K562 (cell line): ENCODE results near the gene LRFN2. TPM values are rescaled to one million over a fixed set of nuclear protein-coding genes. Genes with fewer than 3 reads are reported as not detected.

Experiments
- ATAC-seq: fragments of 200-7000 bp; cut with Tn5 transposase; 3 replicates; pipeline ENCODE4 v1.9.1; 2020; ENCODE audit warnings: moderate library complexity
- BruUV-seq: library from RNA; stranded (reverse); fragments of 400-500 nt; replicated peaks from 2 replicates; lab custom pipeline; 2021; lab: Mats Ljungman, UMichigan
- CTCF ChIA-PET: fragments of 300-600 bp; formaldehyde crosslinking; extraction: SDS; loops from one replicate; lab custom pipeline; 2021; ENCODE audit warnings: low intra/inter-chr PET ratio; lab: Yijun Ruan, JAX
- POLR2A ChIA-PET: fragments of 300-600, 350-650 bp; sonication (Branson Sonifier 250); formaldehyde crosslinking; extraction: SDS; loops from one replicate; lab custom pipeline; 2021; ENCODE audit warnings: antibody characterized with exemption, inconsistent platforms; lab: Yijun Ruan, JAX
- DNase-seq, 4 experiments: peaks; one replicate each; pipeline versions ENCODE4 v3.0.0 to v3.0.0-alpha.2; 2011 to 2018; ENCODE audit warnings: low spot score in 3 of 4, mixed read lengths in 3 of 4; ENCODE audit errors: extremely low read depth in 1 of 4
- FAIRE-seq: peaks from 2 replicates; lab custom pipeline; 2011; peaks lifted over from hg19 to GRCh38; lab: Jason Lieb, UNC
- H2AFZ ChIP-seq: 2 replicates; pipeline ENCODE4 v1.6.0; 2011; ENCODE audit warnings: low read depth, low read length, control low read depth, inconsistent platforms
- H3K27ac ChIP-seq: fragments of 200-600 bp; 3 replicates; pipeline ENCODE4 v1.8.0; 2011; ENCODE audit warnings: low read depth, mild to moderate bottlenecking, control low read depth, inconsistent platforms, low read length, moderate library complexity, mixed read lengths; ENCODE audit errors: extremely low read depth
- H3K27me3 ChIP-seq, 2 experiments: fragments of 300-600 bp in 1 of 2; 2 replicates in 1 of 2; 3 replicates in 1 of 2; pipeline versions ENCODE4 v1.6.0 to v1.8.0; 2011; ENCODE audit warnings: inconsistent platforms in 2 of 2, low read length in 2 of 2, mild to moderate bottlenecking in 1 of 2, mixed read lengths in 1 of 2, moderate library complexity in 1 of 2; ENCODE audit not compliant: control insufficient read depth in 2 of 2, insufficient read depth in 2 of 2
- H3K36me3 ChIP-seq: fragments of 300-600 bp; 3 replicates; pipeline ENCODE4 v1.8.0; 2011; ENCODE audit warnings: mild to moderate bottlenecking, low read length, inconsistent platforms; ENCODE audit not compliant: control insufficient read depth, insufficient read depth
- H3K4me1 ChIP-seq, 2 experiments: fragments of 200-600 bp in 1 of 2; replicated peaks in 1 of 2; 2 replicates in 1 of 2; 3 replicates in 1 of 2; pipeline versions ENCODE4 v1.5.1 to v1.8.0; 2011; ENCODE audit warnings: inconsistent platforms in 2 of 2, low read length in 2 of 2, mild to moderate bottlenecking in 1 of 2, mixed read lengths in 1 of 2, moderate library complexity in 1 of 2; ENCODE audit not compliant: control insufficient read depth in 2 of 2, insufficient read depth in 2 of 2
- H3K4me2 ChIP-seq: 2 replicates; pipeline ENCODE4 v1.6.1; 2011; ENCODE audit warnings: low read length, control low read depth, inconsistent platforms, mixed read lengths; ENCODE audit not compliant: insufficient read depth
- H3K4me3 ChIP-seq: fragments of 200-600 bp; sonication (generic), shearing (Covaris generic); 2 replicates; pipeline ENCODE4 v1.5.1; 2016; ENCODE audit warnings: control low read depth, inconsistent platforms
- H3K79me2 ChIP-seq: fragments of 200-600 bp; 3 replicates; pipeline ENCODE4 v1.8.0; 2011; ENCODE audit warnings: low read length, inconsistent platforms; ENCODE audit not compliant: control insufficient read depth, insufficient read depth
- H3K9ac ChIP-seq, 2 experiments: 2 replicates each; pipeline versions ENCODE4 v1.6.0 to v1.6.1; 2011; ENCODE audit warnings: low read depth in 2 of 2, low read length in 2 of 2, control low read depth in 1 of 2, inconsistent platforms in 1 of 2, mild to moderate bottlenecking in 1 of 2, mixed read lengths in 1 of 2; ENCODE audit not compliant: insufficient read depth in 1 of 2
- H3K9me1 ChIP-seq: one replicate; pipeline ENCODE4 v1.6.0; 2011; ENCODE audit warnings: inconsistent platforms, mild to moderate bottlenecking, low read length, moderate library complexity; ENCODE audit not compliant: control insufficient read depth, insufficient read depth
- H3K9me3 ChIP-seq: replicated peaks from 2 replicates; pipeline ENCODE4 v1.5.1; 2011; ENCODE audit warnings: low read depth, low read length, inconsistent platforms; ENCODE audit not compliant: control insufficient read depth, insufficient read depth
- H4K20me1 ChIP-seq: replicated peaks from 2 replicates; pipeline ENCODE4 v1.6.1; 2011; ENCODE audit warnings: low read length, inconsistent platforms, mixed read lengths; ENCODE audit not compliant: control insufficient read depth, insufficient read depth
- ARID2 ChIP-seq: fragments of 450-650 bp; IDR thresholded peaks from 2 replicates; pipeline ENCODE4 v1.6.1; 2017; ENCODE audit warnings: antibody characterized with exemption, mild to moderate bottlenecking
- CTCF ChIP-seq, 3 experiments: IDR thresholded peaks in 2 of 3; conservative IDR thresholded peaks in 1 of 3; 2 replicates each; pipeline ENCODE4 v1.5.1; 2011 to 2012; ENCODE audit warnings: low read length in 3 of 3, mild to moderate bottlenecking in 3 of 3, control low read depth in 2 of 3, improper control_type of control experiment in 1 of 3, inconsistent platforms in 1 of 3, low read depth in 1 of 3, mixed read lengths in 1 of 3, moderate library complexity in 1 of 3; ENCODE audit not compliant: insufficient read depth in 2 of 3
- EP400 ChIP-seq: fragments of 450-650 bp; IDR thresholded peaks from 2 replicates; pipeline ENCODE4 v1.6.1; 2017; ENCODE audit warnings: antibody characterized with exemption, mild to moderate bottlenecking, moderate library complexity
- FOXJ2 ChIP-seq: fragments of 200-800 bp; sonication (Bioruptor generic); IDR thresholded peaks from 2 replicates; pipeline ENCODE4 v1.6.1; 2016; ENCODE audit warnings: missing genetic modification characterization, missing compliant biosample characterization
- PHB2 ChIP-seq: fragments of 450-650 bp; IDR thresholded peaks from 2 replicates; pipeline ENCODE4 v1.6.1; 2017; ENCODE audit warnings: low read depth
- PTTG1 ChIP-seq: fragments of 450-650 bp; IDR thresholded peaks from 2 replicates; pipeline ENCODE4 v1.6.1; 2016; ENCODE audit warnings: low read depth, mild to moderate bottlenecking, missing genetic modification characterization, missing compliant biosample characterization
- PYGO2 ChIP-seq: fragments of 450-650 bp; IDR thresholded peaks from 2 replicates; pipeline ENCODE4 v1.6.1; 2016; ENCODE audit warnings: mild to moderate bottlenecking, missing genetic modification characterization, moderate library complexity, missing compliant biosample characterization
- RBBP5 ChIP-seq: fragments of 200-600 bp; sonication (generic); IDR thresholded peaks from 2 replicates; pipeline ENCODE4 v1.6.1; 2012; ENCODE audit warnings: borderline replicate concordance, mild to moderate bottlenecking, low read length, control low read depth, inconsistent platforms; ENCODE audit not compliant: insufficient read depth, poor library complexity, severe bottlenecking
- SREBF2 ChIP-seq: sonication (generic); formaldehyde crosslinking; IDR thresholded peaks from 2 replicates; pipeline ENCODE4 v1.4.0; 2020; ENCODE audit warnings: mild to moderate bottlenecking, missing genetic modification reagents
- TCF7L2 ChIP-seq: fragments of 150-350 bp; IDR thresholded peaks from 2 replicates; pipeline ENCODE4 v1.6.1; 2016; ENCODE audit warnings: low read depth, mild to moderate bottlenecking, low read length, moderate library complexity
- ZNF134 ChIP-seq: fragments of 250-450 bp; sonication (Bioruptor Pico); conservative IDR thresholded peaks from 2 replicates; pipeline ENCODE4 v1.4.0; 2020
- ZNF263 ChIP-seq: sonication (generic); formaldehyde crosslinking; IDR thresholded peaks from 2 replicates; pipeline ENCODE4 v1.8.0; 2022; ENCODE audit warnings: mild to moderate bottlenecking, missing genetic modification reagents, borderline replicate concordance
- ZNF75A ChIP-seq: fragments of 450-650 bp; formaldehyde crosslinking; IDR thresholded peaks from 2 replicates; pipeline ENCODE4 v1.4.0; 2020; ENCODE audit warnings: mild to moderate bottlenecking
- WGBS: fragments of 100-300 bp; shearing (Covaris generic); methylation state at CpG from one replicate; pipeline ENCODE4 v1.1.6; 2016; ENCODE audit warnings: low coverage, mixed read lengths; ENCODE audit not compliant: insufficient coverage; ENCODE audit errors: missing lambda C conversion rate; 5-methylcytosine and 5-hydroxymethylcytosine counted together
- in situ Hi-C: fragments of 300-500 bp; cut with MboI; formaldehyde crosslinking; loops from 4 replicates; pipeline ENCODE4 v1.15.0; 2018; ENCODE audit warnings: inconsistent platforms, mixed read lengths
- intact Hi-C: fragments of 100-400 bp; cut with micrococcal nuclease; formaldehyde crosslinking; loops from 2 replicates; pipeline ENCODE4 v1.14.2; 2022
- polyA plus RNA-seq, 8 experiments: library from polyadenylated mRNA; depleted of rRNA in 4 of 8; stranded (reverse) in 5 of 8; unstranded in 3 of 8; fragments of >200 nt; fragmentation: Nextera tagmentation in 2 of 8; fragmentation: Illumina TruSeq in 1 of 8; extraction: Ambion mirVana in 2 of 8; extraction: Trizol in 1 of 8; gene quantifications; 2 replicates each; pipeline versions ENCODE4 v1.2.1 to v1.2.3, GENCODE V29; 2011 to 2014; ENCODE audit warnings: inconsistent platforms in 1 of 8, missing spikeins in 1 of 8
- total RNA-seq, 7 experiments: library from RNA; depleted of rRNA in 6 of 7; stranded (reverse); fragments of >200 nt in 6 of 7; fragmentation: Illumina TruSeq in 2 of 7; extraction: Trizol in 2 of 7; gene quantifications; 2 replicates each; pipeline versions ENCODE4 v1.2.1 to v1.2.3, GENCODE V29; 2011 to 2021; ENCODE audit warnings: low replicate concordance in 1 of 7
- TF ChIP-seq, protein P1 (sequence below): fragments of 450-650 bp; IDR thresholded peaks from 2 replicates; pipeline ENCODE4 v1.6.1; 2018; ENCODE audit warnings: mild to moderate bottlenecking, low read depth; ENCODE audit not compliant: partially characterized antibody
- TF ChIP-seq, protein P2 (sequence below): fragments of 250-450 bp; sonication (Bioruptor Pico); IDR thresholded peaks from 2 replicates; pipeline ENCODE4 v1.8.0; 2021; ENCODE audit warnings: moderate library complexity, mild to moderate bottlenecking, inconsistent platforms

The LRFN2 gene
- total and polyA plus RNA-seq, 9 of the 15 experiments (the other 6 are each of a cell fraction or from before 2014, with no cell fraction given), result not detected

DNA sequence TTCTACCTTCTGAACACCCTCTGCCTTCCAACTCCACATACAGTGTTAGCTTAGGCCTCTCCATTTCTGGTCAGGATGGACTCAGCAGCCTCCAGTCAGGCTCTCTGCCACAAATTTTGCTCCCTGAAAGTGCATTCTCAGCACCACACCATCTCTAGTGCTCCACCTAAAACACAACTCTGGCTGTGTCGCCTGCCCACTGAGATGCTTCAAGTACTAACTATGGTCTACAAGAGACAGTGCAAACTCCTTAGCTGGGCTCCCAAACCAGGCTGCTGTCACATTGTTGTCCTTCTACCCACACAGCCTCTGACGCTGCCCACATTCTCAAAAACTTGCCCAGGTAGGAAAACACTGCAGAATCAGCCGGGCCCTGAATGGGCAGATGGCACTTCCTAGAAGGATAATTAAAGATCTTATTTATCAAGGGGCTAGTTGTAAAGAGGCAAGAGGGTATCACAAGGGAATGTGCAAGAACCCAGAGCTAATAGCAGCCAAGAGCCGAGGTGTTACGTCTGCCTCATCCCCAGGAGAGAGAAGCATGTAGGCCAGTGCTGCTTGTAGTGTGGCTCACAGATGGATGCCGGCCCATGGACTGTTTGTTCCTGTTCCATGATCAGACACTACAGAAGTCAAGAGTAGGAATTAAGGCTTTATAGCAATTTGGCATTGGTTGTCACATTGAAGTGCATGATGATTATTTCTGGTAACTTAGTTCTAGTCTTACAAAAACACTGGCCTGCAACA lies 189.7 kb downstream of the LRFN2 start (continued):
- TF ChIP-seq CTCF (IDR thresholded peaks at IDR 0.05 in 2 of 3, conservative IDR thresholded peaks at IDR 0.05 in 1 of 3; ENCODE audit: insufficient read depth in 2 of 3, low read depth in 1 of 3, low read length in 3 of 3) (no peak), ZNF134 (CRISPR knock-in tag) (no peak), PYGO2 (tag) (no peak), FOXJ2 (tag) (no peak)
- TF ChIP-seq, protein P1, sequence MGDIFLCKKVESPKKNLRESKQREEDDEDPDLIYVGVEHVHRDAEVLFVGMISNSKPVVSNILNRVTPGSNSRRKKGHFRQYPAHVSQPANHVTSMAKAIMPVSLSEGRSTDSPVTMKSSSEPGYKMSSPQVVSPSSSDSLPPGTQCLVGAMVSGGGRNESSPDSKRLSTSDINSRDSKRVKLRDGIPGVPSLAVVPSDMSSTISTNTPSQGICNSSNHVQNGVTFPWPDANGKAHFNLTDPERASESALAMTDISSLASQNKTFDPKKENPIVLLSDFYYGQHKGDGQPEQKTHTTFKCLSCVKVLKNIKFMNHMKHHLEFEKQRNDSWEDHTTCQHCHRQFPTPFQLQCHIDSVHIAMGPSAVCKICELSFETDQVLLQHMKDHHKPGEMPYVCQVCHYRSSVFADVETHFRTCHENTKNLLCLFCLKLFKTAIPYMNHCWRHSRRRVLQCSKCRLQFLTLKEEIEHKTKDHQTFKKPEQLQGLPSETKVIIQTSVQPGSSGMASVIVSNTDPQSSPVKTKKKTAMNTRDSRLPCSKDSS, result no peak

GRCh38 chr6:40395698-40396076 lies 191.5 kb downstream of the LRFN2 start:
- no TSS peak for BruUV-seq
- no peaks in the 10 kb centered on the region for H3K36me3 ChIP-seq
- TF ChIP-seq, protein P2, sequence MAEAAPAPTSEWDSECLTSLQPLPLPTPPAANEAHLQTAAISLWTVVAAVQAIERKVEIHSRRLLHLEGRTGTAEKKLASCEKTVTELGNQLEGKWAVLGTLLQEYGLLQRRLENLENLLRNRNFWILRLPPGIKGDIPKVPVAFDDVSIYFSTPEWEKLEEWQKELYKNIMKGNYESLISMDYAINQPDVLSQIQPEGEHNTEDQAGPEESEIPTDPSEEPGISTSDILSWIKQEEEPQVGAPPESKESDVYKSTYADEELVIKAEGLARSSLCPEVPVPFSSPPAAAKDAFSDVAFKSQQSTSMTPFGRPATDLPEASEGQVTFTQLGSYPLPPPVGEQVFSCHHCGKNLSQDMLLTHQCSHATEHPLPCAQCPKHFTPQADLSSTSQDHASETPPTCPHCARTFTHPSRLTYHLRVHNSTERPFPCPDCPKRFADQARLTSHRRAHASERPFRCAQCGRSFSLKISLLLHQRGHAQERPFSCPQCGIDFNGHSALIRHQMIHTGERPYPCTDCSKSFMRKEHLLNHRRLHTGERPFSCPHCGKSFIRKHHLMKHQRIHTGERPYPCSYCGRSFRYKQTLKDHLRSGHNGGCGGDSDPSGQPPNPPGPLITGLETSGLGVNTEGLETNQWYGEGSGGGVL (CRISPR knock-in tag), result no peak
- TF ChIP-seq ZNF75A (CRISPR knock-in tag) (no peak), ARID2 (no peak), SREBF2 (CRISPR knock-in tag) (no peak), RBBP5 (no peak), ZNF263 (CRISPR knock-in tag) (no peak), TCF7L2 (no peak), PHB2 (no peak), EP400 (no peak), PTTG1 (tag) (no peak)

More at GRCh38 chr6:40395698-40396076, 191.5 kb downstream of the LRFN2 start:
- in situ Hi-C loops (no loop called here), intact Hi-C loops (no loop called here)
- no peak overlapping the region for H3K27ac ChIP-seq
- CTCF ChIA-PET, result no interaction called here
- peaks cover 29 to 66% of the 10 kb centered on the region in 2 experiments for H3K27me3 ChIP-seq
- POLR2A ChIA-PET, result interaction anchor here (0.6 to 1.0 kb wide), 3 partner anchors 9 to 1407 kb away, joined by 3 read pairs; no protein-coding TSS in a partner anchor
- no peak overlapping the region for H3K4me3 ChIP-seq
- DNase-seq (no peak), FAIRE-seq (peak; percentile 11), ATAC-seq (no peak)
- H3K79me2 ChIP-seq, result no peaks in the 10 kb centered on the region
- H4K20me1 ChIP-seq, result peaks cover 5% of the 10 kb centered on the region; the same call in 1 of the 2 replicates
- no peak overlapping the region for H3K9ac ChIP-seq
- H2AFZ ChIP-seq, result no peak overlapping the region
- peaks cover 0 to 9% of the 10 kb centered on the region in 2 experiments; a peak in 2 of 5 replicates for H3K4me1 ChIP-seq
- WGBS, result 0% methylated on average over 4 of the region's 4 CpGs
- H3K4me2 ChIP-seq, result no peak overlapping the region
- no peaks in the 10 kb centered on the region for H3K9me1 ChIP-seq
- H3K9me3 ChIP-seq, result no peaks in the 10 kb centered on the region
